GM12878 (cell line): ENCODE data around the gene PSMB10. TPM values are rescaled to one million over a fixed set of nuclear protein-coding genes. Genes with fewer than 3 reads are reported as not detected.

ENCODE experiments used
- ATAC-seq: fragments of 200-7000 bp; cut with Tn5 transposase; 3 replicates; pipeline ENCODE4 v1.9.1; 2020; ENCODE audit warnings: mild to moderate bottlenecking, moderate library complexity
- BruUV-seq: library from RNA; stranded (reverse); fragments of 400-500 nt; replicated peaks from 2 replicates; lab custom pipeline; 2021; lab: Mats Ljungman, UMichigan
- CTCF ChIA-PET: fragments of 300-600 bp; sonication (Branson Sonifier 250); formaldehyde crosslinking; extraction: SDS; loops from one replicate; lab custom pipeline; 2021; ENCODE audit warnings: inconsistent platforms; lab: Yijun Ruan, JAX
- POLR2A ChIA-PET: fragments of 350-600 bp; formaldehyde crosslinking; extraction: SDS; loops from one replicate; lab custom pipeline; 2021; ENCODE audit warnings: inconsistent platforms; lab: Charles Lee
- RAD21 ChIA-PET: fragments of 300-600 bp; sonication (Branson Sonifier 250); formaldehyde crosslinking; loops from one replicate; lab custom pipeline; 2023; ENCODE audit warnings: antibody characterized with exemption; ENCODE audit not compliant: unreplicated experiment; lab: Charles Lee
- SMC1A ChIA-PET: fragments of 300-600 bp; sonication (Branson Sonifier 250); formaldehyde crosslinking; loops from one replicate; lab custom pipeline; 2023; ENCODE audit not compliant: unreplicated experiment, uncharacterized antibody; lab: Charles Lee
- DNase-seq: peaks from one replicate; pipeline ENCODE4 v3.0.0-alpha.2; 2011; ENCODE audit warnings: low read depth, low spot score
- FAIRE-seq: peaks from 3 replicates; lab custom pipeline; 2011; peaks lifted over from hg19 to GRCh38; lab: Jason Lieb, UNC
- H2AFZ ChIP-seq: 2 replicates; pipeline ENCODE4 v1.6.0; 2011; ENCODE audit warnings: low read depth, low read length, control low read depth; ENCODE audit not compliant: control insufficient read depth
- H3K27ac ChIP-seq: 2 replicates; pipeline ENCODE4 v1.5.1; 2011; ENCODE audit warnings: control low read depth; ENCODE audit not compliant: control insufficient read depth, insufficient read depth
- H3K27me3 ChIP-seq, 2 experiments: replicated peaks in 1 of 2; 2 replicates each; pipeline versions ENCODE4 v1.6.0 to v1.6.1; 2011; ENCODE audit warnings: low read length in 1 of 2; ENCODE audit not compliant: control insufficient read depth in 2 of 2, insufficient read depth in 2 of 2
- H3K36me3 ChIP-seq, 2 experiments: 2 replicates each; pipeline ENCODE4 v1.5.1; 2011; ENCODE audit warnings: low read length in 1 of 2; ENCODE audit not compliant: control insufficient read depth in 2 of 2, insufficient read depth in 2 of 2
- H3K4me1 ChIP-seq: 2 replicates; pipeline ENCODE4 v1.6.1; 2011; ENCODE audit warnings: mild to moderate bottlenecking, low read length, moderate library complexity, mixed read lengths; ENCODE audit not compliant: control insufficient read depth, insufficient read depth
- H3K4me2 ChIP-seq: 2 replicates; pipeline ENCODE4 v1.6.0; 2011; ENCODE audit warnings: control low read depth; ENCODE audit not compliant: control insufficient read depth, insufficient read depth
- H3K4me3 ChIP-seq: fragments of 200-600 bp; sonication (generic); 2 replicates; pipeline ENCODE4 v1.5.1; 2016
- H3K79me2 ChIP-seq: 2 replicates; pipeline ENCODE4 v1.6.0; 2011; ENCODE audit warnings: low read length; ENCODE audit not compliant: control insufficient read depth, insufficient read depth
- H3K9ac ChIP-seq: 2 replicates; pipeline ENCODE4 v1.8.0; 2011; ENCODE audit warnings: low read length, control low read depth, mixed read lengths; ENCODE audit not compliant: control insufficient read depth, insufficient read depth
- H3K9me3 ChIP-seq: replicated peaks from 3 replicates; pipeline ENCODE4 v1.5.1; 2011; ENCODE audit warnings: mild to moderate bottlenecking, low read length; ENCODE audit not compliant: control insufficient read depth, insufficient read depth
- H4K20me1 ChIP-seq: 2 replicates; pipeline ENCODE4 v1.6.0; 2011; ENCODE audit not compliant: control insufficient read depth, insufficient read depth
- EZH2 ChIP-seq: IDR thresholded peaks from 2 replicates; pipeline ENCODE4 v1.6.1; 2012; ENCODE audit warnings: low read depth, mild to moderate bottlenecking, control low read depth, inconsistent platforms, low read length, borderline replicate concordance; ENCODE audit not compliant: control insufficient read depth
- GABPA ChIP-seq: IDR thresholded peaks from 2 replicates; pipeline ENCODE4 v1.6.1; 2014; ENCODE audit warnings: antibody characterized with exemption, low read depth, mild to moderate bottlenecking, inconsistent platforms
- HDAC2 ChIP-seq: fragments of 200-600 bp; sonication (generic); IDR thresholded peaks from 2 replicates; pipeline ENCODE4 v1.6.1; 2017
- HDAC6 ChIP-seq: fragments of 200-600 bp; sonication (generic); IDR thresholded peaks from one replicate; pipeline ENCODE4 v1.8.0; 2017; ENCODE audit warnings: antibody characterized with exemption; ENCODE audit not compliant: unreplicated experiment
- RAD21 ChIP-seq: IDR thresholded peaks from 2 replicates; pipeline ENCODE4 v1.6.1; 2011; ENCODE audit warnings: mild to moderate bottlenecking, low read depth, low read length, moderate library complexity; ENCODE audit not compliant: insufficient read depth
- TCF3 ChIP-seq: IDR thresholded peaks from 2 replicates; pipeline ENCODE4 v1.6.1; 2012; ENCODE audit warnings: low read depth, mild to moderate bottlenecking, low read length, borderline replicate concordance; ENCODE audit not compliant: insufficient read depth
- ZBTB40 ChIP-seq: fragments of 450-650 bp; IDR thresholded peaks from 2 replicates; pipeline ENCODE4 v1.6.1; 2016; ENCODE audit warnings: mild to moderate bottlenecking, moderate library complexity, borderline replicate concordance
- ZNF217 ChIP-seq: fragments of 450-650 bp; IDR thresholded peaks from 2 replicates; pipeline ENCODE4 v1.6.1; 2017; ENCODE audit warnings: antibody characterized with exemption, mild to moderate bottlenecking
- ZNF274 ChIP-seq: IDR thresholded peaks from one replicate; pipeline ENCODE4 v1.8.0; 2011; ENCODE audit not compliant: insufficient read length, insufficient read depth
- WGBS: methylation state at CpG from one replicate; pipeline ENCODE4 v1.1.6; 2016; ENCODE audit warnings: low lambda C conversion rate; ENCODE audit not compliant: insufficient replicate concordance, insufficient coverage; ENCODE audit errors: missing lambda C conversion rate; 5-methylcytosine and 5-hydroxymethylcytosine counted together
- in situ Hi-C: fragments of 300-500 bp; cut with MboI; formaldehyde crosslinking; loops from 9 replicates; pipeline ENCODE4 v1.14.3; 2018; ENCODE audit warnings: mixed read lengths
- intact Hi-C: fragments of 100-400 bp; cut with micrococcal nuclease; formaldehyde crosslinking; loops from one replicate; pipeline ENCODE4 v1.14.2; 2022; ENCODE audit not compliant: unreplicated experiment
- polyA plus RNA-seq, 11 experiments: library from polyadenylated mRNA; depleted of rRNA in 4 of 11; unstranded in 6 of 11; stranded (reverse) in 5 of 11; fragments of >200 nt; fragmentation: Nextera tagmentation in 4 of 11; fragmentation: Illumina TruSeq in 1 of 11; extraction: Ambion mirVana in 4 of 11; extraction: Trizol in 1 of 11; gene quantifications; 1 replicate in 1 of 11; 2 replicates in 10 of 11; pipeline versions ENCODE4 v1.2.1 to v1.2.3, GENCODE V29; 2011 to 2016; ENCODE audit warnings: inconsistent platforms in 2 of 11, missing spikeins in 2 of 11, low read depth in 1 of 11
- total RNA-seq, 4 experiments: library from RNA; depleted of rRNA in 3 of 4; stranded (reverse); fragments of >200 nt in 3 of 4; fragmentation: Illumina TruSeq in 1 of 4; extraction: Trizol in 1 of 4; gene quantifications; 2 replicates each; pipeline versions ENCODE4 v1.2.1 to v1.2.3, GENCODE V29; 2013 to 2021
- TF ChIP-seq, protein P1 (sequence below): IDR thresholded peaks from 2 replicates; pipeline ENCODE4 v1.6.1; 2011; ENCODE audit warnings: borderline replicate concordance, low read depth, mild to moderate bottlenecking, moderate library complexity, mixed read lengths, low read length; ENCODE audit not compliant: insufficient read depth; ENCODE audit errors: extremely low read length
- TF ChIP-seq, protein P2 (sequence below), 3 experiments: IDR thresholded peaks in 2 of 3; conservative IDR thresholded peaks in 1 of 3; 2 replicates each; pipeline ENCODE4 v1.5.1; 2011; ENCODE audit warnings: low read depth in 3 of 3, low read length in 3 of 3, mild to moderate bottlenecking in 3 of 3, control low read depth in 2 of 3, moderate library complexity in 2 of 3, inconsistent platforms in 1 of 3, mixed read lengths in 1 of 3; ENCODE audit not compliant: control insufficient read depth in 2 of 3, insufficient read depth in 1 of 3; ENCODE audit errors: extremely low read depth in 1 of 3

Gene PSMB10
- total and polyA plus RNA-seq, 10 of the 15 experiments (the other 5 are each of a cell fraction or from before 2014, with no cell fraction given), result 24.1 to 308 (median 151) TPM

DNA sequence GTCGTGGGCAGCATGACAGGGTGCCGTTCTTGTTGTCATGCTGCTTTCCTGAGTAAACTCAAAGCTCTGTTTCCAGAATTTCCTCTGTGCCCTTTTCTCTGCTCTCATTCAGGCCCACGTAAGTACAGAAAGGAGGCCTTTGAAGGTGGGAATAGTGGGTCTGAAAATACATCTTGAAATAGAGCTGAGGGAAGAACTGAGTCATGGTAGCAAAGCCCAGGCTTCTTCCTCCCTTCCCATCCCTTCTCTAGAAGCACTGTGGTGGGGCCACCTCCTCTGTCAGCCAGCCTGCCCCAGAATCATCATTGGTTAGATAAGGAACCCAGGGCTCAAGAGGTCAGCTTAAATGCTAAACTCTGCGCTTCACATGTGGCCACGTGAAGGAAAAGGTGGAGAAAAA is 14.4 kb downstream of the PSMB10 start (continued):
- no peak for TF ChIP-seq ZBTB40
- no peak for TF ChIP-seq HDAC2
- TF ChIP-seq GABPA, result no peak

DNA sequence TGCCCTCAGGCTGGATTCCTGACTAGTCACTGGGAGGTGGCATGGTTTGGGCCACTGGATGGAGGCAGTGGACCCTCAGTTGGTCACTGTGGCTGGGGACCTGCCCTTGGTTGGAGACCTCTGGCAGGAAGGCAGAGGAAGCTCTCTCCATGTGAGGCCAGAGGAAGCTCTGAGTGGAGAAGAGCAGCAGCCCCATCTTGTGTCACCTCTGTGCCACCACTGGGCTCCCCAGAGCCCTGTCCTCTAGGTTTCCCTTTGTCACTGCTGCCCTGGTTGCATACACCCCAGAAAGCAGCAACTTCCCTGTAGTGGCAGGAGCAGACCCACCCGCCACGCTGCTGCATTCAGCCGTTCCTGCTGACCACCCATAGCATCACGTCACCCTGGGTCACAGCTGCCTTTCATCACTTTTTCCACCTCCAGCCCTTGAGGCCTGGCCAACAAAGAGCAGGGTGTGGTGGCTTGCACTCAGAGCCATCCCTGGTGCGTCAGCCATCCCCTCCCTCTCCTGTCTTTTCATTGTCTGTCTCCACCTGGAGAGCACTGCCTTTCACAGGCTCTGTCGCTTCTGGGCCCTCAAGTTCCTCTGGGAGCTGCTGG is 16.9 kb downstream of the PSMB10 start:
- Histone ChIP-seq H4K20me1 (no peaks in the 10 kb centered on the region), H3K4me3 (no peak overlapping the region), H3K27me3 (no peaks in the 10 kb centered on the region), H3K4me2 (no peak overlapping the region), H3K9me3 (no peaks in the 10 kb centered on the region), H3K36me3 (peaks cover 0 to 3% of the 10 kb centered on the region in 2 experiments; a peak in 1 of 4 replicates), H2AFZ (no peak overlapping the region), H3K79me2 (no peaks in the 10 kb centered on the region), H3K4me1 (no peaks in the 10 kb centered on the region), H3K27ac (no peak overlapping the region), H3K9ac (no peak overlapping the region)
- ChIA-PET POLR2A (no interaction called here), RAD21 (no interaction called here), SMC1A (interaction anchor here (1.0 kb wide), 1 partner anchor 16 kb away, joined by 4 read pairs; no protein-coding TSS in a partner anchor), CTCF (interaction anchor here (0.6 to 2.0 kb wide), 8 partner anchors 17 to 399 kb away, joined by 3 to 7 read pairs (median 4); partner anchors contain the start of gene PSMB10)
- intact Hi-C loops (loop anchor here (10.0 kb wide), 1 partner anchor 395 kb away; the partner anchor contains the start of gene RIPOR1), in situ Hi-C loops (no loop called here)
- TF ChIP-seq RAD21, result peak; percentile 12; the same call in 1 of the 2 replicates
- TF ChIP-seq, protein P1, sequence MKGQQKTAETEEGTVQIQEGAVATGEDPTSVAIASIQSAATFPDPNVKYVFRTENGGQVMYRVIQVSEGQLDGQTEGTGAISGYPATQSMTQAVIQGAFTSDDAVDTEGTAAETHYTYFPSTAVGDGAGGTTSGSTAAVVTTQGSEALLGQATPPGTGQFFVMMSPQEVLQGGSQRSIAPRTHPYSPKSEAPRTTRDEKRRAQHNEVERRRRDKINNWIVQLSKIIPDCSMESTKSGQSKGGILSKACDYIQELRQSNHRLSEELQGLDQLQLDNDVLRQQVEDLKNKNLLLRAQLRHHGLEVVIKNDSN, result no peak
- TF ChIP-seq, protein P2, sequence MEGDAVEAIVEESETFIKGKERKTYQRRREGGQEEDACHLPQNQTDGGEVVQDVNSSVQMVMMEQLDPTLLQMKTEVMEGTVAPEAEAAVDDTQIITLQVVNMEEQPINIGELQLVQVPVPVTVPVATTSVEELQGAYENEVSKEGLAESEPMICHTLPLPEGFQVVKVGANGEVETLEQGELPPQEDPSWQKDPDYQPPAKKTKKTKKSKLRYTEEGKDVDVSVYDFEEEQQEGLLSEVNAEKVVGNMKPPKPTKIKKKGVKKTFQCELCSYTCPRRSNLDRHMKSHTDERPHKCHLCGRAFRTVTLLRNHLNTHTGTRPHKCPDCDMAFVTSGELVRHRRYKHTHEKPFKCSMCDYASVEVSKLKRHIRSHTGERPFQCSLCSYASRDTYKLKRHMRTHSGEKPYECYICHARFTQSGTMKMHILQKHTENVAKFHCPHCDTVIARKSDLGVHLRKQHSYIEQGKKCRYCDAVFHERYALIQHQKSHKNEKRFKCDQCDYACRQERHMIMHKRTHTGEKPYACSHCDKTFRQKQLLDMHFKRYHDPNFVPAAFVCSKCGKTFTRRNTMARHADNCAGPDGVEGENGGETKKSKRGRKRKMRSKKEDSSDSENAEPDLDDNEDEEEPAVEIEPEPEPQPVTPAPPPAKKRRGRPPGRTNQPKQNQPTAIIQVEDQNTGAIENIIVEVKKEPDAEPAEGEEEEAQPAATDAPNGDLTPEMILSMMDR (IDR thresholded peaks at IDR 0.05 in 2 of 3, conservative IDR thresholded peaks at IDR 0.05 in 1 of 3; ENCODE audit: control insufficient read depth in 2 of 3, extremely low read depth in 1 of 3, insufficient read depth in 1 of 3, low read depth in 3 of 3, low read length in 3 of 3), result peak in 2 of 3 experiments; percentile 21 to 24; a peak in 2 of 6 replicates
- TF ChIP-seq EZH2, result no peak
- no peak for TF ChIP-seq TCF3
- TF ChIP-seq HDAC6, result no peak
- no peak for TF ChIP-seq ZNF274
- no peak for TF ChIP-seq ZNF217
- DNase-seq (no peak), ATAC-seq (peak; percentile 66), FAIRE-seq (no peak)
- WGBS, result 99% methylated on average over 6 of the region's 6 CpGs
- BruUV-seq, result no TSS peak
